GM19238 (cell line): ENCODE results near the gene TRPC4AP.

Experiments
- DNase-seq: peaks from one replicate; pipeline ENCODE4 v3.0.0; 2011; ENCODE audit warnings: low spot score; ENCODE audit not compliant: insufficient read length

Gene TRPC4AP

DNA sequence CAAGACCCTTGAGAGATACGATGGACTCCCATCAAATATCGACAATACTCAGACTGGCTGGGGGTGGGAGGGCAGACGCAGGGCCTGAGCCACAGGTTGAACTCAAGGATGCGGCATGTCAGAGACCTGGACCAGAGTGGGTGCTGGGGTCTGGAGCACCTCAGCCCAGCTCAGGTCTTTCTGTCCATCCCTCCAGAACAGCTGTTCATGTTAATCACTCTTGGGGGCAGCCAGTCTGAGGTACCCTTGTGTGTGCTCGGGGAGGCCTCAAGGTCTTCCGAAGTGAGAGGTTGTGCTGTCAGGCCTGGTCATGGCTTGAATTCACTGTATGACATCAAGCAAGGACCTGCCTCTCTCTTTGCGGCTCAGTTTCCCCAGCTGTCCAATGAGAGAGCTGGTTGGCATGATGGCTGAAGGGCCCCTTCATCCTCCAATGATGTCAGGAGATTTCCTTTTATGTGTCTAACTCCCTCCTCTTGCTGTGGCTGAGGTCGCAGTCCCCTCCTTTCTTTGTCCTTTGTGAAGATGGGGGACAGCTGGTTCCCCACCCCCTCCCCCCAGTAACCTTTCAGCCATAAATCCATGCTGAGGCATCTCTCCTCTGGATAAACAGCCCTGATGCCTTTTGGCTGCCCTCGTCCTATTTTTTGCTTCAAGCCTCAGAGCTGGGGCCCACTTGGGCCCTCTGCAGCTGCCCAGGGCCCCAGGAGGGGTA is 121.6 kb downstream of the TRPC4AP start:
- DNase-seq: no peak

DNA sequence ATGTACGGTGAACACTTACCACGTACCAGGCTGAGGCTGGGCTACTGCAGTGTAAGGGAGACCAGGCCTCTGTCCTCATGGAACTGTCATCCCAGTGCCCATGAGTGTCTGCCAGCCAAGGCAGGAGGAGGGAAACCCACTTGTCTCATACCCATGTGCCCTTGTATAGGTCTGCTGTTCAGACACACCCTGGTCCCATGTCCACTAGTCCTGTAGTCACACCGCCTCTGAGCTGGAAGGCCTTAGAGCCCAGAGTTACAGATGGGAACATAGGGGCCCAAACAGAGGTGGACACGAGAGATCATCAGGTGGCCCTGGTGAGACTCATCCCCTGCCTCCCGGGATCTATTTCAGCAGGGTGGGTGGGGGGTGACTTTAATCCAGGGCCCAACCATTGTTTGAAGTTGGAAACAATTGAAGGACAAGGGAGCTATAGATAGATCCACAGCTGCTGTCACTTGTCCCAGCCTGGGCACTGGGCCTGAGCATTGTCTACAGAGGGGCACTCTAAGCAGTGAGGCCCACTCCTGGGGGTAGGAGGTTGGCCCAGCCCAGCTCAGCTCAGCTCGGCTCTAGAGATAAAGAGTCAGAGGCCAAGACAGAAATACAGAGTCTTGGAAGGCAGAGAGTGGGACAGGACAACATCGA is 122.3 kb downstream of the TRPC4AP start:
- DNase-seq: no peak

DNA sequence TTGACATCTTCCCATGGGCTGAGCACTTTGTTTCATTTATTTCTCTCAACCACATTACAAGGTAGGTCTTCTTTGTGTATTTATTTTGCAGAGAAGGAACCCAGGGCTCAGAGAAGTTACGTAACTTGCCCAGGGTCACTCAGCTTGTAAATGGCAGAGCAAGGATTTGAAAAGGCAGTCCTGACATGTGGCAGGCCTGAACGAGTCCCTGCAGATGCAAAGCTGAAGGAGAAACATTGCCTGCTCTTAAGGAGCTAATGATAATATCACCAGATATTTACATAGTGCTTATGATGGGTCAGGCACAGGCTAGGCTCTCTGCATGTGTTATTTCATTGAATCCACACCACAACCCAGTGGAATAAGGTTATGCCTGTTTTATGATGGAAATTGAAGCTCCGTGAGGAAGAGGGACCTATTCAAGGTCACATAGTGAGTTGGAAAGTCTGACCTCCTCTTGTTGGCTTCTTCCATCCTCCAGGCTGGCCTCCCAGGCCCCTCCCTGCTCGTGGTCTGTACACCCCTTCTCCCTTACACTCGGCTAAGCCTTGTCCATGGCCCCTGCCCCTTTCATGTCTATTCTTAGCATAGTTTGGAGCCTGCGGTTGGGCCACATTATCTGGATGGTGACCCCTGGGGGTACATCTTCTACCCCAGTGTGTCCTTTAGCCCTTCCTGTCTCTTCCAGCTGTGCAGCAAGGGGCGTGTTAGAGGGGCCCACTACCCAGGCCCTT is 124.4 kb downstream of the TRPC4AP start:
- DNase-seq: no peak

DNA sequence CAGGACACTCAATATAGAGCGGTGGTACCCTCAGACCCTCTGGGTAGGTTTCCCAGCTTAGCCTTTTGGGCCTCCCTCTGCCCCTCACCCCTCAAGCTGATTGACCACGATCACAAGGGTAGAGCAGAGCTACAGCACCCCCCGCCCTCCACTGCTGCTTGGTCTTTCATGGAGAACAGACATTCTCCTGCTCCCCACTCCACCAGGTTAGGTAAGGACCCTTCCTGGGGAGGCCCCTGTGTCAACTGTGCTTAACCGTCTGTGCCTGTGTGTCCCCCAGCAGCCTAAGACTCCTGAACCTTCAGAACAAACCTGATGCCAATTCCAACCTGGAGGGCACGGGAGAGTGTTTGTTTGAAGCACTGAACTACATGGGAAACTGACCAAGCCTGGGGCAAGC is 125.2 kb downstream of the TRPC4AP start:
- no peak for DNase-seq

DNA sequence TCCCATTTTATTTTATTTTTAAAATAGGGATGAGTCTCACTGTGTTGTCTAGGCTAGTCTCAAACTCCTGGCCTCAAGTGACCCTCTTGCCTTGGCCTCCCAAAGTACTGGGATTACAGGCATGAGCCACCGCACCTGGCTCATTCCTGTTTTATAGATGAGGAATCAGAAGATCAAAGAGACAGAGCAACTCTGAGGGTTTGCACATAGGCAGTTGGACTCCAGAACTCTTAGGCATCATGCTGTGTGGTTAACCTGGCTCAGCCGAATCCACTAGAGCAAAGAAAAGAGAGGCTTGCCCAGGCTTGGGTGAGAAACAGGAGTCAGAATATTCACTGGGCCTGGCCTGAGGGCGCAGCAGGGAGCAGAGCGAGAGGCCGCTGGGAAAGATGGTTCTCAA is 127.6 kb downstream of the TRPC4AP start:
- no peak for DNase-seq

DNA sequence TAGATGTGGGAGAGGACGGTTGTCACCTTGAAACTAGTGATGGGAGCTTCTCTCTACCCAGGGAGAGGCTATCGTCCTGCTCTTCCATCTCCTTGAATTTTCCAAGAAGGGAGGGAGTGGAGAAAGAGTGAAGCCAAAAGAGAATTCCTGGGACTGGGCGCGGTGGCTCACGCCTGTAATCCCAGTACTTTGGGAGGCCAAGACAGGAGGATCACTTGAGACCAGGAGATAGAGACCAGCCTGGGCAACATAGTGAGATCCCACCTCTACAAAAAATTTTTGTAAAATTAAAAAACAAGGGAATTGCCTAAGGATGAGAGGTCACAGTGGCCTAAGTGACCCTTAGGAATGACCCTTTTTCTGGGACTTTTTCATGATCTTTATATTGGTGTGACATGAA is 128.1 kb downstream of the TRPC4AP start:
- no peak for DNase-seq

DNA sequence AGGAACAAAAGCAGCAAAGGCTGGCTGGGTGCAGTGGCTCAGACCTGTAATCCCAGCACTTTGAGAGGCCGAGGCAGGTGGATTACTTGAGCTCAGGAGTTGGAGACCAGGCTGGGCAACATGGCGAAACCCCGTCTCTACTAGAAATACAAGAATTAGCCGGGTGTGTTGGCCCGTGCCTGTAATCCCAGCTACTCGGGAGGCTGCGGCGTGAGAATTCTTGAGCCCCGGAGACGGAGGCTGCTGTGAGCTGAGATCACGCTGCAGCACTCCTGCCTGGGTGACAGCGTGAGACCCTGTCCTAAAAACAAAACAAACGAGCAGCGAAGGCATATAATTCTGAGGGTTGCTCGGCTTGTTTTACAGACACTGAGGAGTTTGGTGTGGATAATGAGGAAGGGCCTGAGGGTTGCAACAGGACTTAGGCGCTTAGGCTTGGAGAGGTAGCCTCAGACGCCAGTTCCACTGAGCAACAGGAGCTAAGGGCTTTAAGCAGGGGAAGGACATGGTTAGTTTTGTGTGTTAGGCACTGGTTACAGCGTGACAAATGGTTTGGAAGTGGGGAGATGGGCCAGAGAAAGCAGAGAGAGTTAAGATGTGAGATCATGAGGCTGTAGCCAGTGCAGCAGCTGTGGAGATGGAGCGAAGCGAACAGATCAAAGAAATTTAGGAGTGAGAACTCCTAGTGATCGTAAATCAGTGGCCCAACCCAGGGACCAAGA is 135.7 kb downstream of the TRPC4AP start:
- no peak for DNase-seq

DNA sequence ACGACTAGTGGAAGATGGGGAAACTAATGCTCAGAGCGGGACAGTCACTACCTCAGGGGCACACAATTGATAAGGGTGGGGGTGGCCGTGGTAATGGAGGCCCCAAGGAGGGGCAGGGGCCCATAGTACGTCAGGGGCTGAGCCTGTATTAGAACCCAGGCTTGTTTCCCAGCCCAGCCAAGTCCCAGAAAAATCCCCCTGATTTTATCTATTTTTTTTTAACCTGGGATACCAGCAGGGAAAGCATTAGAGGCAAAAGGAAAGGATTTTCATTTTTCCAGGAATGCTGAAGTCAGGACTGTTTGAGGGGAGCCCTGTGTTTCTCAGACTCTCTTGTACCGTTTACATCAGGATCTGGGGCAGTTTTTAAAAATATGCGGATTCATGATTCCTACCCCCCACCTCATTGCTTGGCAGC is 136.6 kb downstream of the TRPC4AP start:
- no peak for DNase-seq

DNA sequence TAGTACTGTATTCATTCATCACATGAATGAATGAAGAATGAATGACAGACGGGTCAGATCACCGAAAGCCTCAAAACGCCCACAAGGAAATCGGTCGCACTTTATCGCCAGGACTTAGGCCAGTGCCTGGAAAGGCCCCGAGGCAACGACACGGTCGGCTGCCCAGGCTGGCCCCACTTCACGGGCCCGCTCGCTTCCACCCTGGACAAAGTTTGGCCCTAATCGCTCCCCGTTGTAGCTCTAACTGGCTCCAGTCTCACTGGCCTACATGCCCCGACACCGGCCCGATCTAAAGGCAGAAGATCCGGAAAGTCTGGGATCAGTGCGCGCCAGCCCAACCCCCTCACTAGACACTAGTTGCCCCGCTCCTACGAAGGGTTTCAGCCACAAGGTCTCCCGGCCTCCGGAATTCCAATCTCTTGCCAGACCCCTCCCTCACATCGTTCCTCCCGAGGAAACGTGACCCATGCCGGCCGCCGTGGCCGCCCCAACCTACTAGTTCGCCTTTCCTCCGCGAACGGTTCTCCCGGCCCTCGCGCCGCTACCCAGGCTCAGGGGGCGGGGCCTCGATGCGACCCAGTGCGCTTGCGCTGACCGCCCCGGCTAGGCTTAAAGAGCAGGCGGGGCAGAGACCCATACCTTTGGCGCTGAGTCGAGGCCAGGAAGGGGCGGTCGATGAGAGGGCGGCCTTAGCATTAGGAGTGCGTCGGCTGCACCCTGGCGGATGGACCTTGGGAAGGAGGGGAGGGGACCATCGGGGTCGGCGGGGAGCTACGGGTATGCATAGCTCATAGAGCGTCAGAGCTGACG is 137.2 kb downstream of the TRPC4AP start, which contains the start of the genes GSS and MYH7B:
GSS (minus strand) TSS at position 576 of the 810 bp plus-strand sequence. CDS start 3,954 bp downstream, outside the sequence.
MYH7B (plus strand) TSS at position 638 of the 810 bp plus-strand sequence. CDS start 22,138 bp downstream, outside the sequence.
- DNase-seq: peak; percentile 94

DNA sequence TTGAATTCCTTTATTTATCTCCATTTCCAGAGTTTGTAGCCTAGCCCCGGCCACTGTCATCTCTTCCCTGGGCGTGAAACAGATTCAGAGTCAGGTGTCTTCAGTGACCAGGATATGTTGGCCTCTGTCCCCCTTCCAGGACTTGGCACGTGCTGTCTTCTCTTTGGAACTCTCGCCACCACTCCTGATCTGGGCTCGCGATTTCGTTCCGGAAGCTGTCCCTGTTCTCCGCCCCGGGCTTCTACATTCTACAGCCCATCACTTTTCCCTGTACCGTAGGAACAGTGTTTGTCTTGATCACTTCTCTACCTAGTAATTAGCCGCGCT is 137.7 kb downstream of the TRPC4AP start:
- no peak for DNase-seq

DNA sequence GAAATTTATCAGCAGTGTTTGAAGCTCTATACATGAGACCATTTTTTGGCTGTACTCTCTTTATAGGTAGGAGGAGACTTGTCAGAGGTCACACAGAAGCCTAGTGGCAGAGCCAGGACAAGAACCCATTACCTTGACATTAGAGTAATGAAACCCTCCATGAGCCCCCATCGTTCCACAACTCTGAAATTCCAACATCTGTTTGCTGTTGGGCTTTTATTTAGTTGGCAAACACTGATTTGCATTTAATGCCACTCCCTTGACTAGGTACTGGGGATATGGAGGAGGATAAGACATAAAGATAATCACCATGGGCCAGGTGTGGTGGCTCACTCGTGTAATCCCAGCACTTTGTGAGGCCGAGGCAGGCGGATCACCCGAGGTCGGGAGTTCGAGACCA is 138.6 kb downstream of the TRPC4AP start:
- DNase-seq: no peak

DNA sequence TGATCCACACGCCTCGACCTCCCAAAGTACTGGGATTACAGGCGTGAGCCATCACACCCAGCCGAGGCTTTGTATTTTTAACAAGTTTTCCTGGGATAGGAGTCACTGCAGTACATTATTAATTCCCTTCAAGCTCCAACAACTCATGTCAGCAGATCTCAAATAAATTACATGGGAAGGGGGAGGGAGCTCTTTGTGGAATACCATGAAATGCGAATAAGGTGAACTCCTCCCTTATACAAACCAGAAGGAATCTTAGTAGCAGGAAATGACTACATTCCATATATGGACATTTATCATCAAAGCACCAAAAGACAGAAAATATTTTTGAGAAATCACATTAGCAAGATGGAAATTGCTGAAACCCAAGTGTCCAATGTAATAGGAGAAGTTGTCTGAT is 139.9 kb downstream of the TRPC4AP start:
- no peak for DNase-seq
